H1 (cell line): ENCODE data around the gene MED29. TPM values are rescaled to one million over a fixed set of nuclear protein-coding genes. Genes with fewer than 3 reads are reported as not detected.

Experiments
- CTCF ChIA-PET: fragments of 300-600 bp; sonication (Branson Sonifier 250); formaldehyde crosslinking; loops from one replicate; lab custom pipeline; 2021; ENCODE audit not compliant: partially characterized antibody; lab: Charles Lee
- POLR2A ChIA-PET: fragments of 300-600 bp; sonication (Branson Sonifier 250); formaldehyde crosslinking; loops from one replicate; lab custom pipeline; 2021; ENCODE audit warnings: inconsistent platforms; ENCODE audit not compliant: partially characterized antibody; lab: Charles Lee
- DNase-seq, 2 experiments: peaks; one replicate each; pipeline versions ENCODE4 v3.0.0 to v3.0.0-alpha.2; 2010 to 2022; ENCODE audit warnings: low spot score in 2 of 2, low read depth in 1 of 2, mixed read lengths in 1 of 2
- FAIRE-seq: peaks from 2 replicates; lab custom pipeline; 2011; peaks lifted over from hg19 to GRCh38; lab: Jason Lieb, UNC
- H2AFZ ChIP-seq: 2 replicates; pipeline ENCODE4 v1.8.1; 2012; ENCODE audit warnings: low read length, inconsistent platforms
- H2AK5ac ChIP-seq: 2 replicates; pipeline ENCODE4 v1.6.1; 2013; ENCODE audit warnings: low read depth, low read length
- H2BK120ac ChIP-seq: replicated peaks from 2 replicates; pipeline ENCODE3; 2013; ENCODE audit warnings: low read depth, low read length, inconsistent platforms
- H2BK12ac ChIP-seq: 2 replicates; pipeline ENCODE4 v1.6.1; 2013; ENCODE audit warnings: low read depth, low read length
- H2BK15ac ChIP-seq: 2 replicates; pipeline ENCODE4 v1.6.1; 2013; ENCODE audit warnings: low read length
- H2BK20ac ChIP-seq: 2 replicates; pipeline ENCODE4 v1.6.1; 2013; ENCODE audit warnings: low read length
- H2BK5ac ChIP-seq: 2 replicates; pipeline ENCODE4 v1.6.1; 2013; ENCODE audit warnings: low read depth, low read length
- H3K14ac ChIP-seq: 2 replicates; pipeline ENCODE4 v1.6.1; 2013; ENCODE audit warnings: inconsistent platforms; ENCODE audit not compliant: insufficient read length
- H3K18ac ChIP-seq: 2 replicates; pipeline ENCODE4 v1.6.1; 2013; ENCODE audit warnings: low read length; ENCODE audit errors: extremely low read depth
- H3K23ac ChIP-seq: 2 replicates; pipeline ENCODE4 v1.6.1; 2013; ENCODE audit warnings: inconsistent platforms; ENCODE audit not compliant: insufficient read length
- H3K23me2 ChIP-seq: 2 replicates; pipeline ENCODE4 v1.6.1; 2013; ENCODE audit warnings: low read depth, low read length
- H3K27ac ChIP-seq: 2 replicates; pipeline ENCODE4 v1.6.1; 2011; ENCODE audit warnings: low read depth, low read length, inconsistent platforms
- H3K27me3 ChIP-seq, 4 experiments: replicated peaks in 1 of 4; 1 replicate in 1 of 4; 2 replicates in 3 of 4; pipeline versions ENCODE4 v1.6.1 to v1.8.1; 2011 to 2013; ENCODE audit warnings: low read length in 3 of 4, mild to moderate bottlenecking in 3 of 4, inconsistent platforms in 2 of 4, mixed read lengths in 2 of 4, moderate library complexity in 1 of 4; ENCODE audit not compliant: control insufficient read depth in 3 of 4, insufficient read depth in 3 of 4; ENCODE audit errors: extremely low read depth in 1 of 4
- H3K36me3 ChIP-seq, 4 experiments: 2 replicates each; pipeline versions ENCODE4 v1.6.1 to v1.8.1; 2011 to 2013; ENCODE audit warnings: mild to moderate bottlenecking in 4 of 4, low read length in 3 of 4, moderate library complexity in 2 of 4, control low read depth in 1 of 4, inconsistent platforms in 1 of 4; ENCODE audit not compliant: insufficient read depth in 4 of 4, control insufficient read depth in 2 of 4
- H3K4ac ChIP-seq: replicated peaks from 2 replicates; pipeline ENCODE3; 2013; ENCODE audit warnings: low read length, low read depth, mixed read lengths, inconsistent platforms; ENCODE audit not compliant: insufficient read length
- H3K4me1 ChIP-seq, 4 experiments: replicated peaks in 1 of 4; 1 replicate in 1 of 4; 2 replicates in 3 of 4; pipeline versions ENCODE4 v1.6.1 to v1.8.1; 2011 to 2013; ENCODE audit warnings: low read length in 3 of 4, inconsistent platforms in 2 of 4, mixed read lengths in 1 of 4; ENCODE audit not compliant: insufficient read depth in 4 of 4, control insufficient read depth in 3 of 4
- H3K4me2 ChIP-seq, 2 experiments: 2 replicates each; pipeline versions ENCODE4 v1.6.1 to v1.8.1; 2011 to 2013; ENCODE audit warnings: low read depth in 2 of 2, low read length in 2 of 2, control low read depth in 1 of 2, inconsistent platforms in 1 of 2, mild to moderate bottlenecking in 1 of 2; ENCODE audit not compliant: insufficient read depth in 1 of 2
- H3K4me3 ChIP-seq, 4 experiments: fragments of 200-600, 300-600 bp in 1 of 4; sonication (generic), shearing (Covaris generic), sonication (Bioruptor Twin) in 1 of 4; 2 replicates each; pipeline versions ENCODE4 v1.5.1 to v1.8.1; 2011 to 2016; ENCODE audit warnings: low read length in 4 of 4, low read depth in 3 of 4, control low read depth in 2 of 4, inconsistent platforms in 2 of 4, mild to moderate bottlenecking in 2 of 4, mixed read lengths in 1 of 4, moderate library complexity in 1 of 4; ENCODE audit not compliant: insufficient read depth in 2 of 4; ENCODE audit errors: extremely low read depth in 1 of 4
- H3K56ac ChIP-seq: replicated peaks from 2 replicates; pipeline ENCODE3; 2013; ENCODE audit warnings: low read depth, mild to moderate bottlenecking, mixed read lengths, low read length, inconsistent platforms; ENCODE audit not compliant: insufficient read length
- H3K79me1 ChIP-seq: 2 replicates; pipeline ENCODE4 v1.6.1; 2013; ENCODE audit warnings: low read depth, low read length, control low read depth
- H3K79me2 ChIP-seq, 2 experiments: 2 replicates each; pipeline versions ENCODE4 v1.6.1 to v1.8.1; 2012 to 2013; ENCODE audit warnings: low read length in 2 of 2, mild to moderate bottlenecking in 2 of 2, inconsistent platforms in 1 of 2; ENCODE audit not compliant: insufficient read depth in 2 of 2, control insufficient read depth in 1 of 2
- H3K9ac ChIP-seq, 4 experiments: replicated peaks in 1 of 4; 1 replicate in 1 of 4; 2 replicates in 3 of 4; pipeline versions ENCODE4 v1.6.1 to v1.8.1; 2011 to 2013; ENCODE audit warnings: low read depth in 3 of 4, low read length in 3 of 4, control low read depth in 2 of 4, mild to moderate bottlenecking in 2 of 4, moderate library complexity in 2 of 4, inconsistent platforms in 1 of 4; ENCODE audit errors: extremely low read depth in 1 of 4
- H3K9me3 ChIP-seq, 2 experiments: 2 replicates each; pipeline versions ENCODE4 v1.6.1 to v1.8.1; 2012 to 2013; ENCODE audit warnings: mild to moderate bottlenecking in 2 of 2, moderate library complexity in 2 of 2, control low read depth in 1 of 2, inconsistent platforms in 1 of 2, low read depth in 1 of 2, low read length in 1 of 2, mixed read lengths in 1 of 2; ENCODE audit not compliant: insufficient read depth in 2 of 2
- H4K20me1 ChIP-seq, 2 experiments: replicated peaks in 1 of 2; 2 replicates each; pipeline versions ENCODE3 to v1.8.1; 2011 to 2013; ENCODE audit warnings: inconsistent platforms in 2 of 2, low read length in 2 of 2, mild to moderate bottlenecking in 1 of 2; ENCODE audit not compliant: insufficient read depth in 2 of 2, control insufficient read depth in 1 of 2
- H4K5ac ChIP-seq: 2 replicates; pipeline ENCODE4 v1.6.1; 2013; ENCODE audit warnings: low read length, low read depth, mixed read lengths, inconsistent platforms; ENCODE audit not compliant: insufficient read length
- H4K8ac ChIP-seq: 2 replicates; pipeline ENCODE4 v1.8.0; 2013; ENCODE audit warnings: mild to moderate bottlenecking, moderate library complexity, low read length, inconsistent platforms; ENCODE audit not compliant: insufficient read depth; ENCODE audit errors: extremely low read depth
- H4K91ac ChIP-seq: replicated peaks from 2 replicates; pipeline ENCODE3; 2013; ENCODE audit warnings: low read length, mixed read lengths, inconsistent platforms; ENCODE audit not compliant: insufficient read length
- CBX8 ChIP-seq: fragments of 300-800, 300-1000 bp; sonication (generic); IDR thresholded peaks from 2 replicates; pipeline ENCODE4 v1.7.1; 2016; ENCODE audit warnings: low read depth, low read length, borderline replicate concordance
- CEBPB ChIP-seq: IDR thresholded peaks from 2 replicates; pipeline ENCODE4 v1.6.1; 2012; ENCODE audit warnings: low read depth, low read length
- EP300 ChIP-seq, 2 experiments: IDR thresholded peaks; 1 replicate in 1 of 2; 2 replicates in 1 of 2; pipeline ENCODE4 v1.6.1; 2011 to 2012; ENCODE audit warnings: low read depth in 2 of 2, low read length in 2 of 2, mild to moderate bottlenecking in 2 of 2, borderline replicate concordance in 1 of 2, inconsistent platforms in 1 of 2, moderate library complexity in 1 of 2
- MAFK ChIP-seq: IDR thresholded peaks from 2 replicates; pipeline ENCODE4 v1.6.1; 2012; ENCODE audit warnings: low read depth, mild to moderate bottlenecking, improper control_type of control experiment, low read length
- RBBP5 ChIP-seq: IDR thresholded peaks from 2 replicates; pipeline ENCODE4 v1.7.1; 2012; ENCODE audit warnings: low read depth, mild to moderate bottlenecking, inconsistent platforms, low read length, moderate library complexity, borderline replicate concordance
- SP1 ChIP-seq: IDR thresholded peaks from 2 replicates; pipeline ENCODE4 v1.6.1; 2011; ENCODE audit warnings: low read depth, low read length
- TAF1 ChIP-seq: IDR thresholded peaks from 2 replicates; pipeline ENCODE4 v1.6.1; 2011; ENCODE audit warnings: mild to moderate bottlenecking, low read depth, low read length
- TAF7 ChIP-seq: optimal IDR thresholded peaks from 2 replicates; pipeline ENCODE3; 2011; ENCODE audit warnings: low read depth, mild to moderate bottlenecking, inconsistent platforms, low read length, moderate library complexity, borderline replicate concordance
- TEAD4 ChIP-seq: IDR thresholded peaks from 2 replicates; pipeline ENCODE4 v1.6.1; 2012; ENCODE audit warnings: low read depth, low read length, inconsistent platforms, mixed read lengths
- ZNF274 ChIP-seq: IDR thresholded peaks from 2 replicates; pipeline ENCODE4 v1.7.0; 2012; ENCODE audit warnings: low read length, borderline replicate concordance; ENCODE audit errors: extremely low read depth
- WGBS, 2 experiments: shearing (Covaris generic) in 1 of 2; methylation state at CpG; one replicate each; pipeline versions ENCODE4 v1.1.6 to v1.1.7; 2013 to 2015; ENCODE audit warnings: low lambda C conversion rate in 2 of 2, mixed read lengths in 2 of 2, inconsistent platforms in 1 of 2, low coverage in 1 of 2, missing lambda C conversion rate in 1 of 2; ENCODE audit not compliant: insufficient replicate concordance in 2 of 2, insufficient coverage in 1 of 2, insufficient read length in 1 of 2; ENCODE audit errors: extremely low coverage in 1 of 2, missing lambda C conversion rate in 1 of 2; 5-methylcytosine and 5-hydroxymethylcytosine counted together
- polyA plus RNA-seq, 7 experiments: library from polyadenylated mRNA; depleted of rRNA in 3 of 7; stranded (reverse) in 5 of 7; unstranded in 2 of 7; fragments of >200 nt in 5 of 7; fragments of 200-250 nt in 2 of 7; gene quantifications; 1 replicate in 5 of 7; 2 replicates in 1 of 7; 4 replicates in 1 of 7; pipeline versions ENCODE4 v1.2.1 to v1.2.3, GENCODE V29; 2011 to 2013; ENCODE audit warnings: missing spikeins in 2 of 7, mixed read lengths in 2 of 7
- total RNA-seq: library from RNA; stranded (reverse); fragmentation: NEBNext Ultra II Directional; extraction: Animal tissue kit (Norgen Biotek cat#: 25700); gene quantifications from 2 replicates; pipeline ENCODE4 v1.2.1, GENCODE V29; 2021

The MED29 gene
- total and polyA plus RNA-seq, 2 of the 8 experiments (the other 6 are each of a cell fraction or from before 2014, with no cell fraction given): 31.1 to 52.5 TPM

DNA sequence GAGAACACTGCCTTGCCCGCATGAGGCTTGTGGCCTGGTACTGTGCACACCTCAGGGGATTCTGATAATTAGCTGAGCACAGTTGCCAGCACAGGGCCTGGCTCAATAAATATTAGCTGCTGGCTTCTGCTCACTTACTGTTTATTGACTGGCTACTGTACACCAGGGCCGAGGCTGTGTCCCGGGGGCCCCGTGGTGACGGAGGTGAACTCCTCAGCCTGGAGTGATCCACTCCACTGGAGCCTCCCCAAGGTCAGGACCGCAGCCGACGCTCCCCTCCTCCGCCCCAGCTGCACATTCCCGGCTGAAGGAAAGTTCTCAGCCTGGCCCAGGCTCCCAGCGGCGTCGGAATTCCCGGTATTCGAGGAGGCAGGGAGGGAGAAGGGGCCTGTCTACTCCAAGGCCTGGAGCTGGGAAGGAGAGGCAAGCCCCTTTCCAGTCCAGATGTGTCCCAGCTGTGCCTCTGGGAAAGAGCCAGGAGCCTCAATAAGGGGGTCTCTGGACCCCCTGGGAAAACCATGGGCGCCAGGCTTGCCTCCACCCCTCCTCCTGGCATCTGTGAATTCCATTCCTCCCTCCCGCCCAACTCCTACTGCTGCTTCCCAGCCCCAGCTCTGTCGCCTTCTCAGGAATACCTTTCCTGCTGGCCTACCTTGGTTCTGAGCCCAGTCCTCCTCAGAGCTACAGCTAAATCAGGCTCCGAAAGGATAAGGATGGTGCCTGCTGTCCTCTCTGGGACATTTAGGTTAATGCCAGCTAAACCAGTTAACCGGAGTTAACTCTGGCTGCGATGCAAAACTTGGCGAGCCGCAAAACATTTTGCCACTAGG lies 37.3 kb downstream of the MED29 start:
- H4K91ac ChIP-seq: peak overlapping the region; percentile 81
- peak; percentile 71 for FAIRE-seq
- 0 out of 2 replicates have a peak overlapping the region, but pooled peaks have one; percentile 21 for H2BK15ac ChIP-seq
- H3K9me3 ChIP-seq: no peaks in the 10 kb centered on the region
- H3K18ac ChIP-seq: peak overlapping the region; percentile 93
- H2BK20ac ChIP-seq: peak overlapping the region; percentile 96; the same call in 1 of the 2 replicates
- H3K27me3 ChIP-seq: no peaks in the 10 kb centered on the region; a peak in 1 of 7 replicates
- H3K79me2 ChIP-seq: no peaks in the 10 kb centered on the region; a peak in 1 of 4 replicates
- ChIA-PET CTCF (interaction anchor here (0.5 to 3.1 kb wide), 13 partner anchors 9 to 104 kb away, joined by 3 to 16 read pairs (median 5); partner anchors contain the start of genes EID2B and PLEKHG2), POLR2A (interaction anchor here (0.8 to 47.8 kb wide), 18 partner anchors 5 to 90 kb away, joined by 3 to 1154 read pairs (median 5); partner anchors contain the start of genes MED29, PAF1, PLEKHG2 and RPS16)
- no peaks in the 10 kb centered on the region; the same call in 1 of the 2 replicates for H3K79me1 ChIP-seq
- H3K4me2 ChIP-seq: peak overlapping the region; percentile 44 to 61
- peak overlapping the region; percentile 20 for H3K56ac ChIP-seq
- peaks cover 0 to 7% of the 10 kb centered on the region in 2 experiments for H4K20me1 ChIP-seq
- no peak overlapping the region for H2AFZ ChIP-seq
- H4K8ac ChIP-seq: peak overlapping the region; percentile 41; the same call in 1 of the 2 replicates
- H2BK120ac ChIP-seq: peak overlapping the region; percentile 91
- no peak overlapping the region for H3K14ac ChIP-seq
- WGBS, 2 experiments: 23% methylated on average over 22 of the region's 23 CpGs; no CpG with 5 or more reads in 1 of the 2 experiments
- H3K4me1 ChIP-seq: peaks cover 5 to 18% (median 13%) of the 10 kb centered on the region in 4 experiments
- H3K9ac ChIP-seq: peak overlapping the region in 3 of 4 experiments; percentile 1 to 36 (median 28); a peak in 5 of 7 replicates
- peak overlapping the region; percentile 97 for H2BK12ac ChIP-seq
- peak overlapping the region; percentile 86 for H3K27ac ChIP-seq
- peak overlapping the region; percentile 46 for H4K5ac ChIP-seq
- H3K23me2 ChIP-seq: peaks cover 5% of the 10 kb centered on the region
- peaks cover 20 to 35% (median 25%) of the 10 kb centered on the region in 4 experiments for H3K36me3 ChIP-seq
- H2BK5ac ChIP-seq: peak overlapping the region; percentile 99
- H3K23ac ChIP-seq: no peak overlapping the region
- peak in 1 of 2 experiments; percentile 88 for DNase-seq
- 0 out of 2 replicates have a peak overlapping the region, but pooled peaks have one; percentile 46 for H2AK5ac ChIP-seq
- H3K4ac ChIP-seq: peak overlapping the region; percentile 10
- peak overlapping the region in 3 of 4 experiments; percentile 18 to 34 (median 32); a peak in 3 of 8 replicates for H3K4me3 ChIP-seq
- TF ChIP-seq TEAD4 (peak; percentile 99), MAFK (no peak), TAF7 (no peak), CBX8 (no peak), CEBPB (no peak), EP300 (IDR thresholded peaks at IDR 0.05; ENCODE audit: borderline replicate concordance in 1 of 2, low read depth in 2 of 2, low read length in 2 of 2) (peak in 1 of 2 experiments; percentile 92; a peak in 1 of 3 replicates), ZNF274 (no peak), SP1 (peak; percentile 88), RBBP5 (peak; percentile 90), TAF1 (peak; percentile 36; the same call in 1 of the 2 replicates)
